ENCODE results near the gene DHH. TPM values are rescaled to one million over a fixed set of nuclear protein-coding genes. Genes with fewer than 3 reads are reported as not detected.

The DHH gene
- polyA plus RNA-seq, 3 donors: not detected

DNA sequence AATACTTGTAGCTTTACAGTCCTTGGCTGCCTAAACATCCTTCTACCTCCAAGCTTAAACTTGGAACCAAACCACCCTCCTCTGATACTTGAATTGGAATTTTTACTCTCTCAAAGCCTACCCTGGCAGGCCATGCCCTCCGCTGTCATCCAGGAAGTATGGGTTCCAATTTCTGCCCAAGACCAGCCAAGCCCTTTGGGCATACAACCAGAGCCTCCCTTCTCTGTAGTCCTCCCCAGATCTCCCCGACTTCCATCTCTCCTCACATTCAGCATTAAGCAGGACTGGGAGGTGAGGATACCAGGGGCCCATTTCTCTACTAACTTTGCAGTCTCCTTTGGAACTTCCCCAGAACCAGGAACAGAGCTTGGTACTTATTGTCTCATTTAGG is 369 bp upstream of the DHH start:
- H3K4me3 ChIP-seq (replicated peaks in 1 of 3; ENCODE audit: low read depth in 2 of 3, low read length in 3 of 3): no peak overlapping the region
- Mint-ChIP-seq H3K36me3 (peaks cover 47 to 48% of the 10 kb centered on the region in 2 donors), H3K9me3 (peaks cover 0 to 20% (median 7%) of the 10 kb centered on the region in 7 donors), H3K27me3 (ENCODE audit: low read depth in 3 of 3) (peaks cover 63 to 67% (median 64%) of the 10 kb centered on the region in 3 donors), H3K4me1 (peaks cover 40% of the 10 kb centered on the region), H3K4me3 (peak overlapping the region in 1 of 2 donors; percentile 67), H3K27ac (no peak overlapping the region)
- 85% methylated on average over 2 of the region's 2 CpGs for WGBS (ENCODE audit: insufficient coverage)
- peak overlapping the region; percentile 4 for H3K4me2 ChIP-seq (replicated peaks; ENCODE audit: extremely low read depth, low read length, poor library complexity, severe bottlenecking)
- intact Hi-C loops (cut with micrococcal nuclease): loop anchor here in 1 of 2 donors (5.0 kb wide), 1 partner anchor 33 kb away; the partner anchor contains the start of gene KMT2D
- no peak for DNase-seq
- H3K9ac ChIP-seq (ENCODE audit: insufficient read depth, low read length, poor library complexity, severe bottlenecking): no peak overlapping the region
- peaks cover 23% of the 10 kb centered on the region for H4K20me1 ChIP-seq (ENCODE audit: insufficient read depth, low read length)
- H3K9me3 ChIP-seq (replicated peaks in 1 of 2; ENCODE audit: control insufficient read depth in 1 of 2, insufficient read depth in 1 of 2, low read length in 2 of 2): peaks cover 0 to 28% of the 10 kb centered on the region in 2 donors
- no peak overlapping the region for H3K27ac ChIP-seq (ENCODE audit: low read depth in 1 of 2, low read length in 2 of 2)
- H3K36me3 ChIP-seq (replicated peaks in 1 of 2; ENCODE audit: control insufficient read depth in 1 of 2, insufficient read depth in 2 of 2, low read length in 2 of 2): peaks cover 29 to 46% of the 10 kb centered on the region in 2 donors
- H2AFZ ChIP-seq (ENCODE audit: insufficient read depth, low read depth, low read length, poor library complexity, severe bottlenecking): no peak overlapping the region
- peaks cover 58 to 60% of the 10 kb centered on the region in 2 donors for H3K27me3 ChIP-seq (ENCODE audit: control insufficient read depth in 2 of 2, insufficient read depth in 2 of 2, low read length in 2 of 2)
- TF ChIP-seq, protein P1, sequence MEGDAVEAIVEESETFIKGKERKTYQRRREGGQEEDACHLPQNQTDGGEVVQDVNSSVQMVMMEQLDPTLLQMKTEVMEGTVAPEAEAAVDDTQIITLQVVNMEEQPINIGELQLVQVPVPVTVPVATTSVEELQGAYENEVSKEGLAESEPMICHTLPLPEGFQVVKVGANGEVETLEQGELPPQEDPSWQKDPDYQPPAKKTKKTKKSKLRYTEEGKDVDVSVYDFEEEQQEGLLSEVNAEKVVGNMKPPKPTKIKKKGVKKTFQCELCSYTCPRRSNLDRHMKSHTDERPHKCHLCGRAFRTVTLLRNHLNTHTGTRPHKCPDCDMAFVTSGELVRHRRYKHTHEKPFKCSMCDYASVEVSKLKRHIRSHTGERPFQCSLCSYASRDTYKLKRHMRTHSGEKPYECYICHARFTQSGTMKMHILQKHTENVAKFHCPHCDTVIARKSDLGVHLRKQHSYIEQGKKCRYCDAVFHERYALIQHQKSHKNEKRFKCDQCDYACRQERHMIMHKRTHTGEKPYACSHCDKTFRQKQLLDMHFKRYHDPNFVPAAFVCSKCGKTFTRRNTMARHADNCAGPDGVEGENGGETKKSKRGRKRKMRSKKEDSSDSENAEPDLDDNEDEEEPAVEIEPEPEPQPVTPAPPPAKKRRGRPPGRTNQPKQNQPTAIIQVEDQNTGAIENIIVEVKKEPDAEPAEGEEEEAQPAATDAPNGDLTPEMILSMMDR (IDR thresholded peaks at IDR 0.05): no peak
- H3K4me1 ChIP-seq (ENCODE audit: control insufficient read depth in 1 of 2, insufficient read depth in 2 of 2, low read length in 2 of 2): peaks cover 30 to 42% of the 10 kb centered on the region in 2 donors
- H3K79me2 ChIP-seq (ENCODE audit: insufficient read depth, low read length): no peaks in the 10 kb centered on the region

DNA sequence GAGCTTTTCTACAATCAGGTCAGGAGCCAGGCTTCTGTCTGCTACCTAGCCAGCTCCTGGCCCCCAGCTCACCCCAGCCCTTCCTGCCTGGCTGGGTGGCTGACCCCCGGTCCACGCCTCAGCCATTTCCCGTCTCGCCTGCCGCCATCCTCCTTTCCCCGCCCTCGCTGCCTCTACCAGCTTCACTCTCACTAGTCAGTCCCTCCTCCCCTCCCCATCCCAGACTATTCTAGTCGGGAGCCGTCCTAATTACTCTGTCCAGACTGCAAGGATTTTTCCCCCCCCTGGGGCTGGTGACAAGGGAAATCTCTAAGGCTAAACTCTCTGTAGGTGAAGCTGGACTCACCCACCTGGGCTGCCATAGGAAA is 825 bp downstream of the DHH start:
- Histone ChIP-seq H3K27ac (ENCODE audit: low read depth in 1 of 2, low read length in 2 of 2) (no peak overlapping the region), H3K9me3 (replicated peaks in 1 of 2; ENCODE audit: control insufficient read depth in 1 of 2, insufficient read depth in 1 of 2, low read length in 2 of 2) (peaks cover 0 to 33% of the 10 kb centered on the region in 2 donors), H3K4me1 (ENCODE audit: control insufficient read depth in 1 of 2, insufficient read depth in 2 of 2, low read length in 2 of 2) (peaks cover 37 to 49% of the 10 kb centered on the region in 2 donors), H3K4me2 (replicated peaks; ENCODE audit: extremely low read depth, low read length, poor library complexity, severe bottlenecking) (no peak overlapping the region), H3K9ac (ENCODE audit: insufficient read depth, low read length, poor library complexity, severe bottlenecking) (no peak overlapping the region), H4K20me1 (ENCODE audit: insufficient read depth, low read length) (peaks cover 23% of the 10 kb centered on the region), H3K4me3 (replicated peaks in 1 of 3; ENCODE audit: low read depth in 2 of 3, low read length in 3 of 3) (no peak overlapping the region), H3K27me3 (ENCODE audit: control insufficient read depth in 2 of 2, insufficient read depth in 2 of 2, low read length in 2 of 2) (peaks cover 68 to 71% of the 10 kb centered on the region in 2 donors), H3K79me2 (ENCODE audit: insufficient read depth, low read length) (no peaks in the 10 kb centered on the region), H2AFZ (ENCODE audit: insufficient read depth, low read depth, low read length, poor library complexity, severe bottlenecking) (no peak overlapping the region), H3K36me3 (replicated peaks in 1 of 2; ENCODE audit: control insufficient read depth in 1 of 2, insufficient read depth in 2 of 2, low read length in 2 of 2) (peaks cover 19 to 34% of the 10 kb centered on the region in 2 donors)
- Mint-ChIP-seq H3K27me3 (ENCODE audit: low read depth in 3 of 3) (peaks cover 71 to 77% (median 76%) of the 10 kb centered on the region in 3 donors), H3K4me1 (peaks cover 44% of the 10 kb centered on the region), H3K27ac (no peak overlapping the region), H3K9me3 (peaks cover 0 to 28% (median 7%) of the 10 kb centered on the region in 7 donors), H3K4me3 (peak overlapping the region in 1 of 2 donors; percentile 76), H3K36me3 (peaks cover 36 to 40% of the 10 kb centered on the region in 2 donors)
- TF ChIP-seq, protein P1 (IDR thresholded peaks at IDR 0.05): no peak
- WGBS (ENCODE audit: insufficient coverage): under 1% methylated on average over 8 of the region's 9 CpGs
- intact Hi-C loops (cut with micrococcal nuclease): no loop called here
- DNase-seq: no peak
